Hematopoietic multipotent progenitor cell treated with erythropoietin and hydrocortisone succinate and interleukin-3 and kit ligand, for 8 days (in vitro differentiated cells): ENCODE data around the gene EBP.
A peak's percentile ranks its signal among the peaks of the same experiment; 100 is the strongest.
"Not testable (repeated sequence)": the region's sequence is repeated elsewhere in the genome, so short reads cannot be mapped to it uniquely, and the experiment has no call there.

ENCODE experiments used
- DNase-seq: peaks from one replicate; pipeline ENCODE4 v3.0.0-alpha.2; 2015

Gene EBP

DNA sequence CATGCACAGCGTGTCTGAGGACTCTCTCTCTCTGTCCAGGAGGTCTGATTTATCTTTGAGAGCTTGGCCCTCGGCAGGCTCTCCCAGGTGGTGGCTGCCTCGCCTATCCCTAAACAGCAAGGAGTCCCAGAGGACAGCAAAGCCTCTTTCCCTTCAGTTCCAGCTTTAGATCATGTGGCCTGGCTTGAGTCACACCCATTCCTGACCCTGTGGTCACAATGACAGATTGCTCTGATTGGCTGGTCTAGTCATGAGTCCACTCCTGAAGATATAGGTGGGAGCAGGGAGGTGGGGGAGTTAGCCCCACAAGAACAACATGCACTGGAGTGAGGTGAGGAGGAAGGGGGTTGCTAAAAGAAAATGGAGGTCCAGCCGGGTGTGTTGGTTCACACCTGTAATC, 24.9 kb upstream of the EBP start:
- no peak for DNase-seq

GRCh38 chrX:48497871-48498270, 23.7 kb upstream of the EBP start:
- DNase-seq, result no peak

GRCh38 chrX:48498374-48498809, 23.2 kb upstream of the EBP start:
- peak; percentile 57 for DNase-seq

DNA sequence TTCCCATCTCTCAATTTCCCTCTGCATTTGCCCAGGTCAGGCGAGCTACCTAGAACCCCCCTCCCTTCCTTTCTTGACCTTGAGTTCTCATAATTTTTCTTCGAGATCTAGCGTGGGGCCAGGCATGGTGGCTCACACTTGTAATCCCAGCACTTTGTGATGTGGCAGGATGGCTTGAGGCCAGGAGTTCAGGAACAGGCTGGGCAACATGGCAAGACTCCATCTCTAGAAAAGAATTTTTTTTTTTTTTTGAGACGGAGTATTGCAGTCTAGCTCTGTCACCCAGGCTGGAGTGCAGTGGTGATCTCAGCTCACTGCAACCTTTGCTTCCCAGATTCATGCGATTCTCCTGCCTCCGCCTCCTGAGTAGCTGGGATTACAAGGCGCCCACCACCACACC, 17.3 kb upstream of the EBP start:
- no peak for DNase-seq

GRCh38 chrX:48505481-48505880, 16.1 kb upstream of the EBP start:
- no peak for DNase-seq

- no peak for DNase-seq
Measured at GRCh38 chrX:48507246-48507645, 14.4 kb upstream of the EBP start.

GRCh38 chrX:48508400-48509244, 13.0 kb upstream of the EBP start, which contains the start of gene PORCN:
Gene PORCN (plus strand): TSS chrX:48508992. CDS start chrX:48509821, 829 bp downstream.
- peak; percentile 70 for DNase-seq

- no peak for DNase-seq
Measured at GRCh38 chrX:48509245-48509590, 12.4 kb upstream of the EBP start.

DNA sequence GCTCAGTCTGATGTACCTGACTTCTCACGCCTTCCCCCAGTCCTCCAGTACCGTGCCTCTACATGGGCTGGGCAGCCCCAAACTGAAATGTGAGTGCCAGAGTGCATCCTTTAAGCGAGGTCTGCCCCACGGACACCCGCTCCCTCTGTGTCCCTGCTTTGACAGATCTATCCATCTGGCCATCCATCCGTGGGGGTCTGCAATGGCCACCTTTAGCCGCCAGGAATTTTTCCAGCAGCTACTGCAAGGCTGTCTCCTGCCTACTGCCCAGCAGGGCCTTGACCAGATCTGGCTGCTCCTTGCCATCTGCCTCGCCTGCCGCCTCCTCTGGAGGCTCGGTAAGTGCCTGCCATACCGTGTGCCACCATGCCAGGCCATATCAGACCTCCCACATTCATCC, 12.0 kb upstream of the EBP start:
- no peak for DNase-seq

- peak; percentile 20 for DNase-seq
Measured at GRCh38 chrX:48511560-48511959, 10.0 kb upstream of the EBP start.

- DNase-seq, result no peak
Measured at GRCh38 chrX:48512371-48512935, 9.2 kb upstream of the EBP start.

- DNase-seq, result no peak
Measured at GRCh38 chrX:48513670-48514069, 7.9 kb upstream of the EBP start.

DNA sequence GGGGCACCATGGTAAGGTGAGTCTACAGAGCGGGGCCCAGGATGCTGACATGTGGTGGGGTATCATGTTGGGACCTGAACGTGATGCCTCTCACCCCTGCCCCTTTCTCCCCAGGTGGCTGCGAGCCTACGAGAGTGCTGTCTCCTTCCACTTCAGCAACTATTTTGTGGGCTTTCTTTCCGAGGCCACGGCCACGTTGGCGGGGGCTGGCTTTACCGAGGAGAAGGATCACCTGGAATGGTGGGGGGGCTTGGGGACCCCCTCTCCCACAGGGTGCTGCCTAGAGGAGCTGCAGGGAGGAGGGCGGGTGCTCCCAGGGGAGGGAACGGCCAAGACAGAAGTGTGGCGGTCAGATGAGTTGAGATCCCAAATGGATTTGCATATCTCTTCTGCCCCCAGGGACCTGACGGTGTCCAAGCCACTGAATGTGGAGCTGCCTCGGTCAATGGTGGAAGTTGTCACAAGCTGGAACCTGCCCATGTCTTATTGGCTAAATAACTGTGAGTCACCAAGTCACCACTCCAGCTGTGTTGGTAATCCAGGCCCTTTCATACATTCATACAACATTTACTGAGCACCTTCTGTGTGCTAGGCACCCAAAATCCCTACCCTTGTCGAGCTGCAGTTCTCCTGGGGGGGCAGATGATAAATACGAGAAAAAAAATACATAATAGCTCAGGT, 7.3 kb upstream of the EBP start:
- no peak for DNase-seq

DNA sequence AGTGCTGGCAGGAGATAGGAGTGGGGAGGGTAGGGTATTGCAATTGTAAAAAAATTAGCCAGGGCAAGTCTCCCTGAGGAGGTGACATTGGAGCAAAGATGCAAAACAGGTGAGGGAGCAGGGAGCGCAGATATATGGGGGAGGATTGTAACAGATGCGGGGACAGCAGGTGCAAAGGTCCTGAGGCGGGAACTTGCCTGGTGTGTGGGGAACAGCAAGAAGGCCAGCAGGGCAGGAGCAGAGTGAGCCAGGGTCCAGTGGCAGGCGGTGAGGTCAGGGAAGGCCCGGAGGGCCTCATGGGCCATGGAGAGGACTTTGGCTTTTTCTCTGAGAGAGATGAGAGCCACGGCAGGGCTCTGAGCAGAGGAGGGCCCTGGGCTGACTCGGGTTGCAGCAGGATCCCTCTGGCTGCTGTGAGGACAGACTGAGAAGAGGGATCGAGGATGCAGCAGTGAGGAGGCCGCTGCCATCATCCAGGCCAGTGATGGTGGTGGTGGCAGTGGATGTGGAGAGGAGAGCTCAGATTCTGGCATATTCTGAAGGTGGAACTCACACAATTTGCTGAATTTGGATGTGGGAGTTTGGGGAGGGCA, 6.6 kb upstream of the EBP start:
- no peak for DNase-seq

- DNase-seq, result no peak
Measured at GRCh38 chrX:48515842-48516241, 5.8 kb upstream of the EBP start.

DNA sequence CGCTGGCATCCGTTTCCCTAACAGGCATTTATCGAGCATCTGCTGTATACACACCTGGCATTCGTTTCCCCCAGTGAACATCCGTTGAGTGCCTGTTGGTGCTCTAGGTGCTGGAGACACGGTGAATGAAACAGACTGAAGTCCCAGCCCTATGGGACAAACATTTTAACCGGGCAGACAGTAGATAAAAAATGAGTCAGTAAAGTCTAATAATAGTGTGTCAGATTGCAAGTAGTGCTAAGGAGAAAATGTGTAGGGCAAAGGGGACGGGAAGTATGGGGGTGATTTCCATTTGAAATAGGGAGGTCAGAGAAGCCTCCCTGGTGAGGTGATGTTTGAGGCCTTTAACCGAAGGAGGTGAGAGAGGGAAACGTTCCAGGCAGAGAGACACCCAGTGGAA, 5.3 kb upstream of the EBP start:
- DNase-seq, result no peak

DNA sequence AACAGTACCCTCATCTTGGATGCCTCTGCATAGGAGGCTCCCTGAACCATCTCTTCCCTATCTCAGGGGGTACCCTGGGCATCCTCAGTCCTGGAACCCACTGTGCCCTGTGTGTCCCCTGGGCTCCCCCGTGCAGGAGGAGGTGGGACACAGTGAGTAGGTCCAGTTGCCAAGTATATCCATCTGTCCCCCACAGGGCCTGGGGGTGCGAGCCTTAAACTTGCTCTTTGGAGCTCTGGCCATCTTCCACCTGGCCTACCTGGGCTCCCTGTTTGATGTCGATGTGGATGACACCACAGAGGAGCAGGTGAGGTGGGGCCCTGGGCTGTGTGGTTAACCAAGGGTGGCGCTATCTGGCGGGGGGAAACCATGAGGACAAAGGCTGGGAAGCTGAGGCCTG, 4.6 kb upstream of the EBP start:
- DNase-seq, result no peak

DNA sequence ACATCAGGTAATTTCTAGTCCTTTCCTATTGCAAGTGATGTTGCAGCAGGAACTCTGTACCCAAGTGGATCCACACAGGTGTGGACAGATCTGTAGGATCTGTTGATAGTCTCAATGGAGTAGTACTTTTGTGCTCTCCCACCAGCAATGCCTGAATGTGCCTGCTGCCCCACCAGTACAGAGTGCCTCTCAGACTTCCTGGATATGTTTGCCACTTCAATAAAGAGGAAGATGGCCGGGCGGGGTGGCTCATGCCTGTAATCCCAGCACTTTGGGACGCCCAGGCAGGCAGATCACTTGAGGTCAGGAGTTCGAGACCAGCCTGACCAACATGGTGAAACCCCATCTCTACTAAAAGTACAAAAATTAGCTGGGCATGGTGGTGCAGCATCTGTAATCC, 2.1 kb upstream of the EBP start:
- not testable (repeated sequence) for DNase-seq

- no peak for DNase-seq
Measured at GRCh38 chrX:48520455-48520854, 1.2 kb upstream of the EBP start.

DNA sequence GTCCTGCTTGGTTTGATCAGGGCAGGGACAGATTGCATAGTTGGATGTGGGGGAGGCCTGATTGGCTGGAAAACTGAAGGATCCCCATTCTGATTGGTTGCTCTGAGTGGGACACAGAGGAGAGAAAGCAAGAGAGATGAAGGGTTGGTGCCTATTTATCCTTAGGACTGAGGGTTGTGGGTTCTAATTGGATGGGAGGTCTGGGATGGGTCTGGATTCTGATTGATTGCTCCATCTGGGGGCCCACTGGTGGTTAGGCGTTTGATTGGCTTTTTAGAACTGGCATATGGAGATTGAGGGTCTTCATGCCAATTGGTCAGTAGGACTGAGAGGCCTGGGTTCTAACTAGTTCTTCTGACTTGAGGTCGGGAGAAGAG, 644 bp upstream of the EBP start:
- peak; percentile 33 for DNase-seq

DNA sequence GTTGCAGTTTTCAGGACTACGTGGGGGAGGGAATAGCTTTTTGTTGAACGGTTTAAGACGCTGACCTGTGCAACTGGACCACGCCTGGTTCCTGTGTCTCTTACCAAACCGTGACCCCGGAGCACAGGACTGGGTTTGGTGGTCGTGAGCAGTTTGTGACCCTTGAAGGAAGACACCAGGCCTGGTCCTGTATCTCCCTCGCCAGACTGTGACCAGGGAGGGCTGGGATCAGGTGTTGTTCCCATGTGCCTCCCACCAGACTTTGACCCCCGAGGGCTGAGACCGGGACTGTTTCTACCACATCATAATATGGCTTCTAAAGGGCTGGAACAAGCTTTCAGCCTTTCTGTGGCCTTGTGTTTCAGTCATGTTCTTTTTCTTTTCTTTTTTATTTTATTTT, 683 bp downstream of the EBP start:
- DNase-seq, result no peak

DNA sequence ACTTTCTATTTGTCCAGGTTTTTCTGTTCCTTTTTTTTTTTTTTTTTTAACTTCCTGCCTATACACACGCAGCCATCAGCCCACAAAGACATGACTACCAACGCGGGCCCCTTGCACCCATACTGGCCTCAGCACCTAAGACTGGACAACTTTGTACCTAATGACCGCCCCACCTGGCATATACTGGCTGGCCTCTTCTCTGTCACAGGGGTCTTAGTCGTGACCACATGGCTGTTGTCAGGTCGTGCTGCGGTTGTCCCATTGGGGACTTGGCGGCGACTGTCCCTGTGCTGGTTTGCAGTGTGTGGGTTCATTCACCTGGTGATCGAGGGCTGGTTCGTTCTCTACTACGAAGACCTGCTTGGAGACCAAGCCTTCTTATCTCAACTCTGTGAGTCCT, 2.1 kb downstream of the EBP start:
- no peak for DNase-seq

GRCh38 chrX:48525853-48526252, 4.2 kb downstream of the EBP start:
- not testable (repeated sequence) for DNase-seq

DNA sequence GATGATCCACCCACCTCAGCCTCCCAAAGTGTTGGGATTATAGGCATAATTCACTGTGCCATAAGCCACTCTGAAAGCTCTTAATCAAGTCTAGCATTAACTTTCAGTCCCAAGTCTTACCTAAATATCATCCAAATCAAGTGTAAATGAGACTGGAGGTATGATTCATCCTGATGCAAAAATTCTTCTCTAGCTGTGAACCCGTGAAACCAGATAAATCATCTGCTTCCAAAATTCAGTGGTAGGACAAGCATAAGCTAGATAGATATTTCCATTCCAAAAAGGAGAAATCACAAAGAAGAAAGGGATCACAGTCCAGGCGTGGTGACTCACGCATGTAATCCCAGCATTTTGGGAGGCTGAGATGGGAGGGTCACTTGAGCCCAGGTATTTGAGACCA, 9.1 kb downstream of the EBP start:
- no peak for DNase-seq
